ENCODE data around the gene CNIH4. TPM values are rescaled to one million over a fixed set of nuclear protein-coding genes. Genes with fewer than 3 reads are reported as not detected.
"Not testable (repeated sequence)": the region's sequence is repeated elsewhere in the genome, so short reads cannot be mapped to it uniquely, and the experiment has no call there.

CNIH4 gene
- total RNA-seq, 6 experiments from 2014 or later: 9.9 to 22.1 (median 18.1) TPM

- Histone ChIP-seq H3K9me3 (no peaks in the 10 kb centered on the region), H3K27me3 (no peaks in the 10 kb centered on the region), H3K4me3 (no peak overlapping the region), H3K36me3 (no peaks in the 10 kb centered on the region), H3K27ac (no peak overlapping the region), H3K4me1 (peaks cover 0 to 17% (median 3%) of the 10 kb centered on the region in 4 donors)
- TF ChIP-seq POLR2A (IDR thresholded peaks at IDR 0.05) (no peak), CTCF (IDR thresholded peaks at IDR 0.05) (peak; percentile 55 to 70 (median 61))
- intact Hi-C loops (cut with DNase I): loop anchor here in 1 of 2 donors (10.0 kb wide), 1 partner anchor 219 kb away; the partner anchor contains the start of gene FBXO28
- DNase-seq (no peak), ATAC-seq (peak; percentile 61 to 69 (median 62))
- WGBS (ENCODE audit: insufficient coverage, low coverage, low lambda C conversion rate, missing lambda C conversion rate): 9% methylated on average over 3 of the region's 3 CpGs
Measured at GRCh38 chr1:224333309-224333926, 23.3 kb upstream of the CNIH4 start.

- WGBS (ENCODE audit: insufficient coverage, low coverage, low lambda C conversion rate, missing lambda C conversion rate): 27% methylated on average over 5 of the region's 5 CpGs
Measured at GRCh38 chr1:224333939-224334786, 22.5 kb upstream of the CNIH4 start.

GRCh38 chr1:224338150-224338838 lies 18.4 kb upstream of the CNIH4 start:
- 93% methylated on average over 4 of the region's 4 CpGs for WGBS (ENCODE audit: insufficient coverage, low coverage, low lambda C conversion rate, missing lambda C conversion rate)
- Histone ChIP-seq H3K9me3 (no peaks in the 10 kb centered on the region), H3K36me3 (no peaks in the 10 kb centered on the region), H3K4me3 (no peak overlapping the region), H3K27me3 (no peaks in the 10 kb centered on the region), H3K4me1 (no peaks in the 10 kb centered on the region), H3K27ac (no peak overlapping the region)
- DNase-seq: peak in 1 of 3 donors; percentile 15
- no peak for TF ChIP-seq CTCF (IDR thresholded peaks at IDR 0.05)
- no peak for TF ChIP-seq POLR2A (IDR thresholded peaks at IDR 0.05)
- ATAC-seq: no peak
- intact Hi-C loops (cut with DNase I): loop anchor here in 1 of 2 donors (10.0 kb wide), 1 partner anchor 223 kb away; the partner anchor contains the start of gene FBXO28

More at GRCh38 chr1:224333939-224334786, 22.5 kb upstream of the CNIH4 start:
- intact Hi-C loops (cut with DNase I): loop anchor here in 1 of 2 donors (10.0 kb wide), 1 partner anchor 219 kb away; the partner anchor contains the start of gene FBXO28
- TF ChIP-seq POLR2A (IDR thresholded peaks at IDR 0.05) (no peak), CTCF (IDR thresholded peaks at IDR 0.05) (no peak)
- ATAC-seq (no peak), DNase-seq (no peak)
- Histone ChIP-seq H3K4me3 (no peak overlapping the region), H3K9me3 (no peaks in the 10 kb centered on the region), H3K36me3 (no peaks in the 10 kb centered on the region), H3K27ac (no peak overlapping the region), H3K27me3 (no peaks in the 10 kb centered on the region), H3K4me1 (peaks cover 0 to 9% (median 0%) of the 10 kb centered on the region in 4 donors)

- no peak overlapping the region for H3K27ac ChIP-seq
- no peaks in the 10 kb centered on the region for H3K36me3 ChIP-seq
- H3K4me3 ChIP-seq: no peak overlapping the region
- TF ChIP-seq CTCF (IDR thresholded peaks at IDR 0.05) (no peak), POLR2A (IDR thresholded peaks at IDR 0.05) (no peak)
- H3K27me3 ChIP-seq: no peaks in the 10 kb centered on the region
- intact Hi-C loops (cut with DNase I): loop anchor here in 1 of 2 donors (10.0 kb wide), 1 partner anchor 225 kb away; the partner anchor contains the start of gene FBXO28
- peaks cover 0 to 8% (median 0%) of the 10 kb centered on the region in 4 donors for H3K9me3 ChIP-seq
- no peaks in the 10 kb centered on the region for H3K4me1 ChIP-seq
- peak in 2 of 4 donors; percentile 31 to 80 for ATAC-seq
- WGBS (ENCODE audit: insufficient coverage, low coverage, low lambda C conversion rate, missing lambda C conversion rate): 36% methylated on average over 4 of the region's 4 CpGs
- peak in 1 of 3 donors; percentile 33 for DNase-seq
Measured at GRCh38 chr1:224339442-224340033, 17.1 kb upstream of the CNIH4 start.

GRCh38 chr1:224340453-224341384 lies 16.0 kb upstream of the CNIH4 start:
- ATAC-seq (peak; percentile 73 to 91 (median 80)), DNase-seq (peak; percentile 50 to 65 (median 55))
- H3K4me1 ChIP-seq; H3K36me3 ChIP-seq; H3K27me3 ChIP-seq; H3K27ac ChIP-seq; H3K9me3 ChIP-seq; intact Hi-C loops (cut with DNase I): not testable (repeated sequence)
- WGBS (ENCODE audit: insufficient coverage, low coverage, low lambda C conversion rate, missing lambda C conversion rate): 5% methylated on average over 14 of the region's 36 CpGs
- H3K4me3 ChIP-seq: peak overlapping the region; percentile 47 to 52 (median 48)

All from right lobe of liver (tissue), 6 donors.